Mesodermal cell (in vitro differentiated cells): Measurements from ENCODE around the gene EPGN.

Experiments
- H3K27ac ChIP-seq: 2 replicates; pipeline ENCODE4 v1.7.0; 2013; ENCODE audit warnings: mild to moderate bottlenecking, low read depth, low read length, moderate library complexity; ENCODE audit not compliant: severe bottlenecking
- H3K36me3 ChIP-seq: 2 replicates; pipeline ENCODE4 v1.7.1; 2013; ENCODE audit warnings: mild to moderate bottlenecking, low read length, moderate library complexity; ENCODE audit not compliant: control insufficient read depth, insufficient read depth
- H3K4me1 ChIP-seq: one replicate; pipeline ENCODE4 v1.7.1; 2013; ENCODE audit warnings: mild to moderate bottlenecking, low read length; ENCODE audit not compliant: insufficient read depth, control insufficient read depth, poor library complexity, severe bottlenecking
- H3K4me3 ChIP-seq: 2 replicates; pipeline ENCODE4 v1.7.0; 2013; ENCODE audit warnings: low read length, control low read depth, mild to moderate bottlenecking; ENCODE audit not compliant: insufficient read depth, poor library complexity, severe bottlenecking; ENCODE audit errors: extremely low read depth
- H3K9me3 ChIP-seq: 2 replicates; pipeline ENCODE4 v1.7.1; 2013; ENCODE audit warnings: mild to moderate bottlenecking, low read length, moderate library complexity; ENCODE audit not compliant: control insufficient read depth
- WGBS, 2 experiments: methylation state at CpG; one replicate each; pipeline ENCODE4 v1.1.5; 2013; ENCODE audit warnings: missing lambda C conversion rate in 2 of 2; ENCODE audit not compliant: insufficient coverage in 2 of 2; 5-methylcytosine and 5-hydroxymethylcytosine counted together

Gene EPGN

GRCh38 chr4:74283614-74284013 lies 24.7 kb upstream of the EPGN start:
- H3K9me3 ChIP-seq: no peaks in the 10 kb centered on the region
- no peak overlapping the region for H3K27ac ChIP-seq
- H3K4me1 ChIP-seq: peaks cover 3% of the 10 kb centered on the region
- H3K4me3 ChIP-seq: no peak overlapping the region
- no peaks in the 10 kb centered on the region for H3K36me3 ChIP-seq
- 100% methylated on average over 1 of the region's 2 CpGs; no CpG with 5 or more reads in 1 of the 2 experiments for WGBS, 2 experiments

DNA sequence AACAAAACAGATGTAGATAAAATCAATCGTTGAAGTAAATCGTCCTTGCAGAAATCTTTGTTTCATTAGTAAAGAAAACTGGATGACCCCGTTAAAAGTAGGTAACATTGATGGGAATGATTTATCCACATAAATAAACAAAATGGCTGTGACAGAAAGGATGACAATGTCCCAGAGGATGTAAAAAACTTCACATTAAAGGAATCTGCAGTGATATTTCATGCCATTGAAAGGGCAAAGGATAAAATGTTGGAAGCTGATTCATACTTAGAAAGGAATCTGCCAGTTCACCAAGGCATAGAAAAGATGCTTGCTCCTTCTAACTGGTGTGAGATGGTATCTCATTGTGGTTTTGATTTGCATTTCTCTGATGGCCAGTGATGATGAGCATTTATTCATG lies 24.2 kb upstream of the EPGN start:
- Histone ChIP-seq H3K9me3 (no peaks in the 10 kb centered on the region), H3K4me1 (peaks cover 3% of the 10 kb centered on the region), H3K36me3 (no peaks in the 10 kb centered on the region), H3K27ac (no peak overlapping the region), H3K4me3 (no peak overlapping the region)
- no CpG with 5 or more reads among the region's 3 CpGs for WGBS, 2 experiments

DNA sequence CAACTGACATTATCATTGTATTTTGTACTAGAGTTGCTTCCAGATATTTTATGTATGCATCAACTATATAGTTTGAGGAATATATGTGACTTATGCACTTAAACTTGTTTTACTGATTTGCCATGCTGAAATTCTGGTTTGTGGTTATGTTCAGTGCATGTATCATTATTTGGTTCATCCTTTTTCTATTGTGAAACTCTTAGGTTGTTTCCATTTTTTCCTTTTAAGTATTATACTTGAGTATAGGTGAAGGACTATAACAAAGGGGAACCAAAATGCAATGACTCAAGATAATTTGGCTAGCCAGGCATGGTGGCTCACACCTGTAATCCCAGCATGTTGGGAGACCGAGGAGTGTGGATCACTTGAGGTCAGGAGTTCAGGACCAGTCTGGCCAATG lies 21.1 kb upstream of the EPGN start:
- H3K4me1 ChIP-seq: peaks cover 3% of the 10 kb centered on the region
- no peaks in the 10 kb centered on the region for H3K9me3 ChIP-seq
- H3K4me3 ChIP-seq: no peak overlapping the region
- WGBS, 2 experiments: 90% methylated on average over 1 of the region's 1 CpG; no CpG with 5 or more reads in 1 of the 2 experiments
- no peak overlapping the region for H3K27ac ChIP-seq
- no peaks in the 10 kb centered on the region for H3K36me3 ChIP-seq

- Histone ChIP-seq H3K36me3 (no peaks in the 10 kb centered on the region), H3K27ac (no peak overlapping the region), H3K4me1 (peaks cover 3% of the 10 kb centered on the region), H3K4me3 (no peak overlapping the region), H3K9me3 (no peaks in the 10 kb centered on the region)
These were observed 20.5 kb upstream of the EPGN start for GRCh38 chr4:74287791-74288190.

GRCh38 chr4:74291471-74291870 lies 16.8 kb upstream of the EPGN start:
- no peak overlapping the region for H3K27ac ChIP-seq
- no peaks in the 10 kb centered on the region for H3K36me3 ChIP-seq
- WGBS, 2 experiments: no CpG with 5 or more reads among the region's 1 CpG

DNA sequence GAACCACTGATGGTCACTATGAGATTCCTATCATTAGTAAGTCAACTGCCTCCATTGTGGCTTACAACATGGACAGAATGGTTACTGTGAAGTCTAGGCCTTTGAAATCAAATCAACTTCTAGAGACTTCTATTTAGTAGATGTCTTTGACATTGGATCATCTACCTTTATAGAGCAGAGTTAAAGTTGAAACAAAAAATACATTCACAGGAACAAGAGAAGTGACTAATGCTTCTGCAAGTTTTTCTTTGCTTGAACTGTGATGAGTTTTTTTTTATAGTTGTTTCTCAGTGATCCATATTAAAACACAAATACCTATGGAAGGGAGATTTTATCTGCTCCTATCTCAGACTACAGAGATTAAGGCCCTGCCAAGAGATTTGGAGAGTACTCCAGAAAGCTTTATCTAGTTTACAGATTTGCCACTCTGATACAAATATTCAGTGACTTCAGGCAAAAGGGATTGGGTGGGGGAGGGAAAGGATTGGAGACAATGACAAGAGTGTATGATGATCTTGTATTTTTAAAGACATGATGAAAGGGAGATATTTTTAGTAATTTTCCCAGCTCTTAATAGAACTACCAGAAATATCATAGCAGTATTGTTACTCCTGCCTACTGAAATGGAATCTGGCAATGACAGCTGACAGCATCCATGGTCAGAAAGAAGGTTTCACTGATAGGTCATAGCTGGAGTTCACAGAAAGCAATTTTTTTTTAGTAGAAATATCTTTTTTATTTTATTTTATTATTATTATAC lies 16.0 kb upstream of the EPGN start:
- H3K9me3 ChIP-seq: no peaks in the 10 kb centered on the region
- no peaks in the 10 kb centered on the region for H3K36me3 ChIP-seq
- no peaks in the 10 kb centered on the region for H3K4me1 ChIP-seq
- no peak overlapping the region for H3K4me3 ChIP-seq
- H3K27ac ChIP-seq: no peak overlapping the region

More at GRCh38 chr4:74291471-74291870, 16.8 kb upstream of the EPGN start:
- Histone ChIP-seq H3K9me3 (no peaks in the 10 kb centered on the region), H3K4me1 (no peaks in the 10 kb centered on the region), H3K4me3 (no peak overlapping the region)

DNA sequence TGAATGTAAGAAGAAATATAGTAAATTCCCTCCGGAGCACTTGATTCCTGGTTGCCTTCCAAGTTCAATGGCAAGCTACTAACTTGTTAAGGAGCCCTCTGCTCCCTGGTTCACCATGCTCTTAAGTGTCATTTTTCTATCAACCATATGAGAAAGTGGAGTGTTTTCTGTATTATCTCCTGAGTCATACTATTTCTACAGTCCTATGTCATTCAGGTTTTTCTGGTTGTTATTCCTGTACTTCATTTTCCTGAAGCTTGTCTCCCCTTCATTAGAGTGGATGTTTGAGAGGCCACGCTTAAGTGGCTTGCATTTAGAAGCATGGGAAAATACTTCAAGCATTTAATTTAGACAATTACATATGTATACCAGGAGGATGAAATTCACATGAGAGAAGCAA lies 14.7 kb upstream of the EPGN start:
- no CpG with 5 or more reads among the region's 2 CpGs for WGBS, 2 experiments

DNA sequence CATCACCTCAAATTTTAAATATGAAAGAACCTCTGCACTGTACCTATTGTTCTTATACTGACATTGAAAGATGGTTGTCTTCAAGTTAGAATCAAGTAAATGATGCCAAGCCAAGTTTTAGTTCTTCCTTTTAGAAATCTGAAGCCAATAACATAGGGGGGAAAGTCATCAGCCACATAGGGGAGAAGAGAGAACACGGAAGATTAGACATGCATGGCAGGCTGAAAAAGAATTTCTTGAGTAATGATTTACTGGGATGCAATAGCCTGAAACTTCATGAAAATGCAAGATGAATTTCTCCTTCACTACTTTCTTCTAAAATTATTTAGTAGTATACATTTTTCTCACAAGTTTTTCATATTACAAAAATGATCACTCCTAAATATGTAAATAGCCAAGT lies 13.6 kb upstream of the EPGN start:
- Histone ChIP-seq H3K36me3 (no peaks in the 10 kb centered on the region), H3K9me3 (no peaks in the 10 kb centered on the region), H3K27ac (no peak overlapping the region), H3K4me1 (no peaks in the 10 kb centered on the region), H3K4me3 (no peak overlapping the region)
- WGBS, 2 experiments: 60% methylated on average over 1 of the region's 1 CpG; no CpG with 5 or more reads in 1 of the 2 experiments

More for the DNA sequence above, 14.7 kb upstream of the EPGN start:
- H3K36me3 ChIP-seq: no peaks in the 10 kb centered on the region
- no peaks in the 10 kb centered on the region for H3K9me3 ChIP-seq
- H3K4me3 ChIP-seq: no peak overlapping the region
- no peaks in the 10 kb centered on the region for H3K4me1 ChIP-seq
- H3K27ac ChIP-seq: no peak overlapping the region

DNA sequence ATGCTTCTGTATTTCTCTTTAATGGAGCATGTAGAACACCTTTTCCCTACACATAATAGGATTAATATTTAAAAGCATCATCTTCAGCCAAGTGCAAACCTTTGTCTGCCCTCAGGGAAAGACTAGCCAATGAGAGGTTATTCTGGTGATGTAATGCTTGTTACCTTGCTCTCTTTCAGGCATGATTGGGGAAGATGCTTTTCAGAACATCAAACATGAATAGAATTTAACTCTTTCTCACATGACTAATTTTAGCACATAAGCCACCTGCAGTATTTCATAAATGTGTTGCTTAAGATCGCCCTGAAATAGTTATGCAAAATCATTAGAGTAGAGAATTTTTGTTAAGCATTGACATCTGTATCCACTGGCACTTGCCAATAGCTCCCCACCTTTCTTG lies 10.7 kb upstream of the EPGN start:
- no peak overlapping the region for H3K4me3 ChIP-seq
- no peaks in the 10 kb centered on the region for H3K4me1 ChIP-seq
- H3K27ac ChIP-seq: no peak overlapping the region
- no peaks in the 10 kb centered on the region for H3K36me3 ChIP-seq
- no CpG with 5 or more reads among the region's 1 CpG for WGBS, 2 experiments
- H3K9me3 ChIP-seq: no peaks in the 10 kb centered on the region

GRCh38 chr4:74304095-74304625 lies 4.1 kb upstream of the EPGN start:
- no peaks in the 10 kb centered on the region for H3K9me3 ChIP-seq
- WGBS, 2 experiments: 90 to 97% methylated on average over 4 of the region's 4 CpGs
- no peaks in the 10 kb centered on the region for H3K4me1 ChIP-seq
- no peak overlapping the region for H3K27ac ChIP-seq
- no peak overlapping the region for H3K4me3 ChIP-seq
- H3K36me3 ChIP-seq: no peaks in the 10 kb centered on the region

DNA sequence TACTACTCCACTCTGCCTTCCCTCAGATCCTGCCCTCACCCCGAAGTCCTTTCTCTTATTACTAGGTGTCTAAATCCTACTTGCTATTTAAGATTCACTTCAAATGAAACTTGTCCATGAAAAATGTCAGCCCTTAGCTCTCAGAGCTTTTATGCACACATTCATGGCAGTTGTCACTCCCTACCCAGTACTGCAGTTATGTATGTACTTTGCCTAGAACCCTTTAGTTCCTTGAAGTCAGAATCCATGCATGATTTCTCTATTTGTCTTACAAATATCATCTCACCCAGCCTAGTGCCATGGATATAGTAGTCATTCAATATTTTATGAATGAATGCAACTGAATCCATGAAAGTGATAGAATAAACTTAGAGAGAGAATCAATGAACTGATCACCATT lies 3.3 kb upstream of the EPGN start:
- Histone ChIP-seq H3K27ac (no peak overlapping the region), H3K9me3 (no peaks in the 10 kb centered on the region), H3K36me3 (no peaks in the 10 kb centered on the region), H3K4me3 (no peak overlapping the region), H3K4me1 (no peaks in the 10 kb centered on the region)
- WGBS, 2 experiments: 63 to 90% methylated on average over 1 of the region's 1 CpG
